Kidney epithelial cell (primary cell): ENCODE measurements around the gene POLR1D. TPM values are rescaled to one million over a fixed set of nuclear protein-coding genes. Genes with fewer than 3 reads are reported as not detected.

Source experiments
- DNase-seq: peaks from one replicate; pipeline ENCODE4 v3.0.0-alpha.2; 2010; ENCODE audit warnings: low read depth
- H3K27me3 ChIP-seq: 2 replicates; pipeline ENCODE4 v1.6.0; 2011; ENCODE audit warnings: low read length; ENCODE audit not compliant: control insufficient read depth, insufficient read depth
- H3K36me3 ChIP-seq: 2 replicates; pipeline ENCODE4 v1.5.1; 2011; ENCODE audit warnings: low read length; ENCODE audit not compliant: control insufficient read depth, insufficient read depth
- H3K4me3 ChIP-seq: 2 replicates; pipeline ENCODE4 v1.5.1; 2011; ENCODE audit warnings: low read depth, mild to moderate bottlenecking, control low read depth, low read length
- CTCF ChIP-seq: IDR thresholded peaks from 2 replicates; pipeline ENCODE4 v1.5.1; 2011; ENCODE audit warnings: mild to moderate bottlenecking, moderate library complexity, low read length, control low read depth, inconsistent platforms; ENCODE audit not compliant: insufficient read depth, poor library complexity, severe bottlenecking
- total RNA-seq: library from RNA; depleted of rRNA; stranded (reverse); fragments of >200 nt; gene quantifications from 2 replicates; pipeline ENCODE4 v1.2.3, GENCODE V29; 2015

POLR1D gene
- total RNA-seq, 1 donor from 2014 or later: 149 TPM

GRCh38 chr13:27583645-27584044 is 38.0 kb upstream of the POLR1D start:
- TF ChIP-seq CTCF: no peak
- no peaks in the 10 kb centered on the region for H3K27me3 ChIP-seq
- no peaks in the 10 kb centered on the region for H3K36me3 ChIP-seq
- H3K4me3 ChIP-seq: no peak overlapping the region
- no peak for DNase-seq

- DNase-seq: no peak
- Histone ChIP-seq H3K36me3 (no peaks in the 10 kb centered on the region), H3K27me3 (no peaks in the 10 kb centered on the region), H3K4me3 (no peak overlapping the region)
- TF ChIP-seq CTCF: no peak
These were observed 34.5 kb upstream of the POLR1D start for GRCh38 chr13:27587095-27587746.

GRCh38 chr13:27588405-27588804 is 33.3 kb upstream of the POLR1D start:
- TF ChIP-seq CTCF: no peak
- no peak overlapping the region for H3K4me3 ChIP-seq

GRCh38 chr13:27592865-27593264 is 28.8 kb upstream of the POLR1D start:
- no peak for TF ChIP-seq CTCF
- no peak for DNase-seq

More at GRCh38 chr13:27588405-27588804, 33.3 kb upstream of the POLR1D start:
- no peaks in the 10 kb centered on the region for H3K27me3 ChIP-seq
- no peaks in the 10 kb centered on the region for H3K36me3 ChIP-seq
- DNase-seq: no peak

GRCh38 chr13:27593267-27593666 is 28.4 kb upstream of the POLR1D start:
- Histone ChIP-seq H3K36me3 (no peaks in the 10 kb centered on the region), H3K4me3 (no peak overlapping the region), H3K27me3 (no peaks in the 10 kb centered on the region)
- no peak for TF ChIP-seq CTCF
- DNase-seq: no peak

More at GRCh38 chr13:27592865-27593264, 28.8 kb upstream of the POLR1D start:
- H3K4me3 ChIP-seq: no peak overlapping the region
- no peaks in the 10 kb centered on the region for H3K27me3 ChIP-seq
- H3K36me3 ChIP-seq: no peaks in the 10 kb centered on the region

- Histone ChIP-seq H3K4me3 (no peak overlapping the region), H3K27me3 (no peaks in the 10 kb centered on the region), H3K36me3 (no peaks in the 10 kb centered on the region)
- DNase-seq: no peak
- TF ChIP-seq CTCF: no peak
These were observed 26.5 kb upstream of the POLR1D start for GRCh38 chr13:27595055-27595811.
